Activated CD8-positive, alpha-beta T cell treated with anti-CD3 and anti-CD28 coated beads for 36 hours (primary cell): ENCODE results near the gene SLC2A13. TPM values are rescaled to one million over a fixed set of nuclear protein-coding genes. Genes with fewer than 3 reads are reported as not detected.

Experiments
- ATAC-seq: fragments of 200-7000 bp; cut with Tn5 transposase; one replicate; pipeline ENCODE4 v1.10.0; 2021; ENCODE audit warnings: mild to moderate bottlenecking, moderate library complexity
- CTCF ChIA-PET: fragments of 350-600 bp; sonication (Branson Sonifier 250); formaldehyde crosslinking; loops from one replicate; lab custom pipeline; 2021; ENCODE audit warnings: antibody characterized with exemption; lab: Charles Lee
- POLR2A ChIA-PET: fragments of 350-600 bp; sonication (Branson Sonifier 250); formaldehyde crosslinking; loops from one replicate; lab custom pipeline; 2021; ENCODE audit warnings: antibody characterized with exemption; lab: Charles Lee
- DNase-seq: peaks from one replicate; pipeline ENCODE4 v3.0.0-alpha.2; 2020
- H3K27ac Mint-ChIP-seq: one replicate; pipeline ENCODE4 v1.8.0; 2021; ENCODE audit warnings: mild to moderate bottlenecking, mixed read lengths
- H3K27me3 Mint-ChIP-seq: one replicate; pipeline ENCODE4 v1.8.0; 2021; ENCODE audit warnings: mixed read lengths
- H3K36me3 Mint-ChIP-seq: one replicate; pipeline ENCODE4 v1.8.0; 2021; ENCODE audit warnings: low read depth, mixed read lengths
- H3K4me1 Mint-ChIP-seq: one replicate; pipeline ENCODE4 v1.8.0; 2021; ENCODE audit warnings: low read depth, mixed read lengths
- H3K4me3 Mint-ChIP-seq: one replicate; pipeline ENCODE4 v1.8.0; 2021; ENCODE audit warnings: mild to moderate bottlenecking, moderate library complexity, mixed read lengths
- H3K9me3 Mint-ChIP-seq: one replicate; pipeline ENCODE4 v1.8.0; 2021; ENCODE audit warnings: mixed read lengths
- CTCF ChIP-seq: fragments of 200-600 bp; IDR thresholded peaks from one replicate; pipeline ENCODE4 v1.8.0; 2022; ENCODE audit warnings: antibody characterized with exemption, mild to moderate bottlenecking
- intact Hi-C: fragments of 100-400 bp; cut with micrococcal nuclease; formaldehyde crosslinking; loops from one replicate; pipeline ENCODE4 v1.10.0; 2022
- total RNA-seq, 2 experiments: library from RNA; stranded (reverse); gene quantifications; one replicate each; pipeline ENCODE4 v1.2.3, GENCODE V29; 2021

The SLC2A13 gene
- total RNA-seq, 2 experiments from 2014 or later: 9.0 to 9.3 TPM

GRCh38 chr12:40015881-40016280 is 90.0 kb downstream of the SLC2A13 start:
- H3K36me3 Mint-ChIP-seq: no peaks in the 10 kb centered on the region
- CTCF ChIA-PET: interaction anchor here (1.1 kb wide), 1 partner anchor 91 kb away, joined by 3 read pairs; no protein-coding TSS in a partner anchor
- TF ChIP-seq CTCF: no peak
- intact Hi-C loops: no loop called here
- H3K4me3 Mint-ChIP-seq: no peak overlapping the region
- POLR2A ChIA-PET: no interaction called here
- no peaks in the 10 kb centered on the region for H3K27me3 Mint-ChIP-seq
- ATAC-seq (no peak), DNase-seq (no peak)
- peaks cover 22% of the 10 kb centered on the region for H3K4me1 Mint-ChIP-seq
- H3K9me3 Mint-ChIP-seq: no peaks in the 10 kb centered on the region
- H3K27ac Mint-ChIP-seq: no peak overlapping the region

GRCh38 chr12:40015345-40015744 is 90.5 kb downstream of the SLC2A13 start:
- POLR2A ChIA-PET: no interaction called here
- Mint-ChIP-seq H3K27me3 (no peaks in the 10 kb centered on the region), H3K4me1 (peaks cover 22% of the 10 kb centered on the region), H3K9me3 (no peaks in the 10 kb centered on the region), H3K36me3 (no peaks in the 10 kb centered on the region), H3K27ac (no peak overlapping the region), H3K4me3 (no peak overlapping the region)
- CTCF ChIA-PET: interaction anchor here (3.0 kb wide), 1 partner anchor 92 kb away, joined by 13 read pairs; no protein-coding TSS in a partner anchor
- ATAC-seq (peak; percentile 51), DNase-seq (peak; percentile 15)
- no peak for TF ChIP-seq CTCF
- intact Hi-C loops: no loop called here

GRCh38 chr12:40013847-40014246 is 92.0 kb downstream of the SLC2A13 start:
- intact Hi-C loops: no loop called here
- Mint-ChIP-seq H3K4me1 (peaks cover 22% of the 10 kb centered on the region), H3K27ac (no peak overlapping the region), H3K4me3 (no peak overlapping the region), H3K9me3 (no peaks in the 10 kb centered on the region), H3K36me3 (no peaks in the 10 kb centered on the region), H3K27me3 (no peaks in the 10 kb centered on the region)
- TF ChIP-seq CTCF: no peak
- CTCF ChIA-PET: interaction anchor here (0.6 to 3.0 kb wide), 4 partner anchors 20 to 94 kb away, joined by 3 to 13 read pairs (median 4); no protein-coding TSS in a partner anchor
- POLR2A ChIA-PET: no interaction called here
- no peak for ATAC-seq
- no peak for DNase-seq

GRCh38 chr12:40013292-40013691 is 92.6 kb downstream of the SLC2A13 start:
- ATAC-seq (no peak), DNase-seq (no peak)
- Mint-ChIP-seq H3K4me3 (no peak overlapping the region), H3K4me1 (peaks cover 22% of the 10 kb centered on the region), H3K27me3 (no peaks in the 10 kb centered on the region), H3K27ac (no peak overlapping the region), H3K36me3 (no peaks in the 10 kb centered on the region), H3K9me3 (no peaks in the 10 kb centered on the region)
- ChIA-PET CTCF (interaction anchor here (0.7 to 3.0 kb wide), 4 partner anchors 13 to 94 kb away, joined by 3 to 13 read pairs (median 6); no protein-coding TSS in a partner anchor), POLR2A (no interaction called here)
- intact Hi-C loops: no loop called here
- TF ChIP-seq CTCF: no peak

- intact Hi-C loops: no loop called here
- no peak overlapping the region for H3K27ac Mint-ChIP-seq
- TF ChIP-seq CTCF: no peak
- no peak for ATAC-seq
- POLR2A ChIA-PET: interaction anchor here (0.6 kb wide), 1 partner anchor 133 kb away, joined by 3 read pairs; no protein-coding TSS in a partner anchor
- no peaks in the 10 kb centered on the region for H3K27me3 Mint-ChIP-seq
- H3K9me3 Mint-ChIP-seq: no peaks in the 10 kb centered on the region
- H3K36me3 Mint-ChIP-seq: no peaks in the 10 kb centered on the region
- H3K4me3 Mint-ChIP-seq: no peak overlapping the region
- H3K4me1 Mint-ChIP-seq: peaks cover 22% of the 10 kb centered on the region
- no peak for DNase-seq
- CTCF ChIA-PET: interaction anchor here (2.2 to 3.0 kb wide), 2 partner anchors 12 to 95 kb away, joined by 8 to 13 read pairs; no protein-coding TSS in a partner anchor
Observed at GRCh38 chr12:40012711-40013110, 93.2 kb downstream of the SLC2A13 start.
